HG03060 (cell line): ENCODE results near the gene PRSS22.

Source experiments
- ATAC-seq: cut with Tn5 transposase; IDR thresholded peaks from one replicate; pipeline ENCODE4 v1.9.1; 2021; ENCODE audit warnings: low read depth, moderate number of reproducible peaks; ENCODE audit not compliant: unreplicated experiment

The PRSS22 gene

GRCh38 chr16:2852731-2853507 is 5.1 kb downstream of the PRSS22 start:
- ATAC-seq: no peak

- ATAC-seq: no peak
Measured at GRCh38 chr16:2852003-2852730, 5.8 kb downstream of the PRSS22 start.

- no peak for ATAC-seq
Measured at GRCh38 chr16:2848933-2849725, 8.8 kb downstream of the PRSS22 start.

GRCh38 chr16:2846511-2847310 is 11.3 kb downstream of the PRSS22 start:
- ATAC-seq: no peak

GRCh38 chr16:2845116-2845515 is 12.9 kb downstream of the PRSS22 start:
- no peak for ATAC-seq

- no peak for ATAC-seq
Measured at GRCh38 chr16:2843526-2843925, 14.4 kb downstream of the PRSS22 start.

GRCh38 chr16:2842340-2843000 is 15.5 kb downstream of the PRSS22 start:
- ATAC-seq: no peak

- no peak for ATAC-seq
Measured at GRCh38 chr16:2841606-2842339, 16.2 kb downstream of the PRSS22 start.

- ATAC-seq: no peak
Measured at GRCh38 chr16:2840914-2841313, 17.1 kb downstream of the PRSS22 start.

- no peak for ATAC-seq
Measured at GRCh38 chr16:2839650-2840450, 18.1 kb downstream of the PRSS22 start.

- ATAC-seq: no peak
Measured at GRCh38 chr16:2838928-2839327, 19.0 kb downstream of the PRSS22 start.

GRCh38 chr16:2836646-2837508 is 21.1 kb downstream of the PRSS22 start:
- ATAC-seq: no peak

- no peak for ATAC-seq
Measured at GRCh38 chr16:2835638-2836493, 22.1 kb downstream of the PRSS22 start.

- ATAC-seq: no peak
Measured at GRCh38 chr16:2834968-2835367, 23.0 kb downstream of the PRSS22 start.

- ATAC-seq: no peak
Measured at GRCh38 chr16:2833776-2834175, 24.2 kb downstream of the PRSS22 start.

- ATAC-seq: no peak
Measured at GRCh38 chr16:2831203-2831602, 26.8 kb downstream of the PRSS22 start.

GRCh38 chr16:2830355-2830695 is 27.6 kb downstream of the PRSS22 start:
- ATAC-seq: no peak
